ENCODE measurements around the gene NAALADL2. TPM values are rescaled to one million over a fixed set of nuclear protein-coding genes. Genes with fewer than 3 reads are reported as not detected.

The NAALADL2 gene
- total and polyA plus RNA-seq, 2 donors (not counting 1 experiment from before 2014, with no cell fraction given): not detected

- Histone ChIP-seq H3K27ac (ENCODE audit: low read length in 2 of 2) (no peak overlapping the region), H3K27me3 (replicated peaks in 1 of 4; ENCODE audit: control extremely low read depth in 1 of 4, control insufficient read depth in 3 of 4, insufficient read depth in 4 of 4, low read length in 3 of 4) (no peaks in the 10 kb centered on the region), H3K9me3 (ENCODE audit: control extremely low read depth in 1 of 3, control insufficient read depth in 2 of 3, insufficient read depth in 1 of 3, low read length in 2 of 3) (no peaks in the 10 kb centered on the region), H4K20me1 (ENCODE audit: control insufficient read depth, insufficient read depth, low read length, poor library complexity, severe bottlenecking) (no peaks in the 10 kb centered on the region), H2AFZ (ENCODE audit: insufficient read depth, low read depth, low read length, poor library complexity, severe bottlenecking) (no peak overlapping the region), H3K36me3 (replicated peaks in 1 of 2; ENCODE audit: control extremely low read depth in 1 of 2, control insufficient read depth in 1 of 2, extremely low read depth in 1 of 2, insufficient read depth in 2 of 2, low read length in 1 of 2) (no peaks in the 10 kb centered on the region), H3K4me3 (ENCODE audit: control extremely low read depth in 1 of 5, extremely low read depth in 1 of 5, insufficient read depth in 1 of 5, low read depth in 2 of 5, low read length in 4 of 5) (no peak overlapping the region), H3K4me1 (ENCODE audit: control insufficient read depth in 2 of 2, insufficient read depth in 2 of 2, low read length in 2 of 2) (no peaks in the 10 kb centered on the region), H3K79me2 (ENCODE audit: control insufficient read depth, insufficient read depth, low read length) (no peaks in the 10 kb centered on the region), H3K4me2 (replicated peaks; ENCODE audit: low read depth, low read length, poor library complexity, severe bottlenecking) (no peak overlapping the region), H3K9ac (ENCODE audit: low read length) (no peak overlapping the region)
- no peak overlapping the region for H3K27ac Mint-ChIP-seq
- peaks cover 3% of the 10 kb centered on the region for H3K9me3 Mint-ChIP-seq (ENCODE audit: insufficient read depth)
- TF ChIP-seq EZH2 (IDR thresholded peaks at IDR 0.05; ENCODE audit: borderline replicate concordance, insufficient read depth, low read depth, low read length, poor library complexity, severe bottlenecking) (no peak), CTCF (IDR thresholded peaks at IDR 0.05) (no peak)
- no peaks in the 10 kb centered on the region for H3K27me3 Mint-ChIP-seq
- no peak overlapping the region for H3K4me3 Mint-ChIP-seq
- ChIA-PET POLR2A (no interaction called here), CTCF (no interaction called here)
- ATAC-seq (ENCODE audit: low read depth): no peak
- H3K4me1 Mint-ChIP-seq: no peaks in the 10 kb centered on the region
- intact Hi-C loops (cut with micrococcal nuclease): no loop called here
- no peak for DNase-seq
- WGBS (ENCODE audit: insufficient coverage): no CpG with 5 or more reads among the region's 3 CpGs
Observed at GRCh38 chr3:175670557-175670956, 811.4 kb downstream of the NAALADL2 start.

DNA sequence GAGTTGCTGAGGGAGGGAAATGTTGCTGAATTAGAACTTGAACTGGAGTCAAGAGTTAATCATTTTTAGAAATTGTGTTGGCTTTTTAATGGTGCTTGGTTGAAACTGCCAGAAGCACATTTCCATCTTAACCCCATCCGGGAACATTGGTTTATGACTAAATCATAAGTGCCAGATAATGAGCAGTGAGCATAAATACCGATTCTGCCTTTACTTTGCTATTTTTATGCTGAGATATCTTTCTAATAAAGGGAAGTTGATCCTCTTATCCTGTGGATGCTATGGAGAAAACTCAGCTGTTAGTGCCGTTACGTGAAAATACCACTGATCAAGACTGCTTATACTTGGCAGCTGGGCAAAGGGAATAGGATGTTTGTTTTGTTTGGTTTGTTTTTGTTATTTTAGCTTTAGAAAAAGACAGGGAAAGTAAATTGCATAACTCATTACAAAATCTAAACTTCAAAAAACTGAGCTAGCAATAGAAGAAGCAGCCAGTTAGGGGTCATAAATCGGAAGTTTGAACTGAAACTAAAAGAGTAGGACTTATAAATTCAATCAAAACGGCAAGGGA lies 813.1 kb downstream of the NAALADL2 start:
- Histone ChIP-seq H3K4me3 (ENCODE audit: control extremely low read depth in 1 of 5, extremely low read depth in 1 of 5, insufficient read depth in 1 of 5, low read depth in 2 of 5, low read length in 4 of 5) (no peak overlapping the region), H3K9ac (ENCODE audit: low read length) (no peak overlapping the region), H2AFZ (ENCODE audit: insufficient read depth, low read depth, low read length, poor library complexity, severe bottlenecking) (no peak overlapping the region), H4K20me1 (ENCODE audit: control insufficient read depth, insufficient read depth, low read length, poor library complexity, severe bottlenecking) (no peaks in the 10 kb centered on the region), H3K4me1 (ENCODE audit: control insufficient read depth in 2 of 2, insufficient read depth in 2 of 2, low read length in 2 of 2) (no peaks in the 10 kb centered on the region), H3K4me2 (replicated peaks; ENCODE audit: low read depth, low read length, poor library complexity, severe bottlenecking) (no peak overlapping the region), H3K27ac (ENCODE audit: low read length in 2 of 2) (no peak overlapping the region), H3K36me3 (replicated peaks in 1 of 2; ENCODE audit: control extremely low read depth in 1 of 2, control insufficient read depth in 1 of 2, extremely low read depth in 1 of 2, insufficient read depth in 2 of 2, low read length in 1 of 2) (no peaks in the 10 kb centered on the region), H3K79me2 (ENCODE audit: control insufficient read depth, insufficient read depth, low read length) (no peaks in the 10 kb centered on the region), H3K27me3 (replicated peaks in 1 of 4; ENCODE audit: control extremely low read depth in 1 of 4, control insufficient read depth in 3 of 4, insufficient read depth in 4 of 4, low read length in 3 of 4) (no peaks in the 10 kb centered on the region), H3K9me3 (ENCODE audit: control extremely low read depth in 1 of 3, control insufficient read depth in 2 of 3, insufficient read depth in 1 of 3, low read length in 2 of 3) (no peaks in the 10 kb centered on the region)
- TF ChIP-seq CTCF (IDR thresholded peaks at IDR 0.05): no peak
- no peak for TF ChIP-seq EZH2 (IDR thresholded peaks at IDR 0.05; ENCODE audit: borderline replicate concordance, insufficient read depth, low read depth, low read length, poor library complexity, severe bottlenecking)
- no peaks in the 10 kb centered on the region for H3K4me1 Mint-ChIP-seq
- no peak for DNase-seq
- no peak overlapping the region for H3K4me3 Mint-ChIP-seq
- ChIA-PET POLR2A (no interaction called here), CTCF (no interaction called here)
- H3K9me3 Mint-ChIP-seq (ENCODE audit: insufficient read depth): peaks cover 3% of the 10 kb centered on the region
- 100% methylated on average over 2 of the region's 6 CpGs for WGBS (ENCODE audit: insufficient coverage)
- H3K27me3 Mint-ChIP-seq: no peaks in the 10 kb centered on the region
- no peak for ATAC-seq (ENCODE audit: low read depth)
- H3K27ac Mint-ChIP-seq: no peak overlapping the region
- intact Hi-C loops (cut with micrococcal nuclease): no loop called here

Measured in B cell (primary cell).